A549 treated with CpdA at 1 μM for 4 hours (cell line): ENCODE data around the gene ALPP. TPM values are rescaled to one million over a fixed set of nuclear protein-coding genes. Genes with fewer than 3 reads are reported as not detected.

Source experiments
- total RNA-seq: library from RNA; stranded (reverse); fragments of 200-300 nt; extraction: Qiagen RNA extraction; gene quantifications from 5 replicates; pipeline ENCODE4 v1.2.3, GENCODE V29; 2022; ENCODE audit warnings: low read depth

Gene ALPP
- 0.23 to 0.37 TPM (median 0.35 TPM) in 5 replicates for total RNA-seq

DNA sequence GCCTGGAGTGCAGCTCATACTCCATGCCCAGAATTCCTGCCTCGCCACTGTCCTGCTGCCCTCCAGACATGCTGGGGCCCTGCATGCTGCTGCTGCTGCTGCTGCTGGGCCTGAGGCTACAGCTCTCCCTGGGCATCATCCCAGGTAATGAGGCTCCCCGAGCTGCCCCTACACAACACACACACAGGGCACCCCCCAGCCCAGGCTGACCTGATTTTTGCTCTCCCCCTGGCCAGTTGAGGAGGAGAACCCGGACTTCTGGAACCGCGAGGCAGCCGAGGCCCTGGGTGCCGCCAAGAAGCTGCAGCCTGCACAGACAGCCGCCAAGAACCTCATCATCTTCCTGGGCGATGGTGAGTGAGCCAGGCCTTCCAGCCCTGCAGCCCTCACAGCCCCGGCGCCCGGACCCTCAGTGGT is at the start of gene ALPP:
TSS of gene ALPP (plus strand) at position 17 of the 417 bp plus-strand sequence. CDS start at position 69, 52 bp downstream.

GRCh38 chr2:232406556-232407310 is 28.2 kb downstream of the ALPP start, which contains the start of gene ALPG:
Gene ALPG, plus strand, starts transcription at chr2:232406844. Its CDS starts 51 bp downstream, at chr2:232406895.

Other genes with a start within 250 kb of the ALPP start
- 0.06 to 0.23 TPM (median 0.12 TPM) in 4 of 5 replicates, not detected in the other for gene ALPG, start 28.1 kb downstream of the ALPP start, total RNA-seq
- not detected in 5 replicates for gene ALPI, start 77.4 kb downstream of the ALPP start, total RNA-seq
- gene ECEL1, start 109.1 kb downstream of the ALPP start, total RNA-seq, result 0.07 to 0.37 TPM (median 0.10 TPM) in 4 of 5 replicates, not detected in the other
- gene PRSS56, start 141.6 kb downstream of the ALPP start, total RNA-seq, result 0.08 to 0.20 TPM (median 0.14 TPM) in 4 of 5 replicates, not detected in the other
- not detected in 5 replicates for gene CHRND, start 147.4 kb downstream of the ALPP start, total RNA-seq
- not detected in 5 replicates for gene CHRNG, start 160.9 kb downstream of the ALPP start, total RNA-seq
- 4.6 to 5.1 TPM (median 4.9 TPM) in 5 replicates for gene TIGD1, start 171.8 kb downstream of the ALPP start, total RNA-seq
- gene EIF4E2, start 171.9 kb downstream of the ALPP start, total RNA-seq, result 89.4 to 249 TPM (median 97.4 TPM) in 5 replicates